ENCODE results near the gene TNFSF12.

Gene TNFSF12

GRCh38 chr17:7544911-7545310 lies 3.9 kb upstream of the TNFSF12 start:
- DNase-seq: no peak

GRCh38 chr17:7549401-7550055 lies 670 bp downstream of the TNFSF12 start:
- DNase-seq: peak; percentile 35

GRCh38 chr17:7550344-7550743 lies 1.5 kb downstream of the TNFSF12 start:
- DNase-seq: no peak

- no peak for DNase-seq
These were observed 2.5 kb downstream of the TNFSF12 start for GRCh38 chr17:7551396-7551795.

GRCh38 chr17:7552621-7553051 lies 3.8 kb downstream of the TNFSF12 start:
- DNase-seq: no peak

- DNase-seq: no peak
These were observed 4.5 kb downstream of the TNFSF12 start for GRCh38 chr17:7553356-7553755.

GRCh38 chr17:7555320-7555948 lies 6.6 kb downstream of the TNFSF12 start:
- DNase-seq: no peak

GRCh38 chr17:7556627-7557026 lies 7.8 kb downstream of the TNFSF12 start:
- DNase-seq: no peak

GRCh38 chr17:7557147-7557764 lies 8.4 kb downstream of the TNFSF12 start:
- DNase-seq: no peak

GRCh38 chr17:7557775-7558543 lies 9.1 kb downstream of the TNFSF12 start:
- no peak for DNase-seq

- no peak for DNase-seq
These were observed 9.9 kb downstream of the TNFSF12 start, which contains the start of gene TNFSF13 for GRCh38 chr17:7558544-7559319. TNFSF13 (plus strand) TSS chr17:7558750; CDS start chr17:7559040, 290 bp downstream.

GRCh38 chr17:7559320-7560171 lies 10.7 kb downstream of the TNFSF12 start:
- no peak for DNase-seq

GRCh38 chr17:7560172-7561027 lies 11.5 kb downstream of the TNFSF12 start:
- peak; percentile 57 for DNase-seq

GRCh38 chr17:7561028-7561575 lies 12.2 kb downstream of the TNFSF12 start:
- DNase-seq: peak; percentile 83

GRCh38 chr17:7561589-7562207 lies 12.8 kb downstream of the TNFSF12 start, which contains the start of gene SENP3:
SENP3 (plus strand) TSS chr17:7561919; CDS start chr17:7563077, 1,158 bp downstream.
- DNase-seq: peak; percentile 92

GRCh38 chr17:7562208-7562605 lies 13.3 kb downstream of the TNFSF12 start:
- DNase-seq: no peak

- no peak for DNase-seq
These were observed 14.4 kb downstream of the TNFSF12 start for GRCh38 chr17:7563115-7563869.

- DNase-seq: no peak
These were observed 20.7 kb downstream of the TNFSF12 start for GRCh38 chr17:7569571-7569970.

GRCh38 chr17:7570351-7570750 lies 21.5 kb downstream of the TNFSF12 start:
- no peak for DNase-seq
